Karpas-422 (cell line): Measurements from ENCODE around the gene ORAI2. TPM values are rescaled to one million over a fixed set of nuclear protein-coding genes. Genes with fewer than 3 reads are reported as not detected.

Source experiments
- DNase-seq: peaks from one replicate; pipeline ENCODE4 v3.0.0-alpha.2; 2015
- H2AFZ ChIP-seq: fragments of 200-600 bp; sonication (generic); 2 replicates; pipeline ENCODE4 v1.6.1; 2014; ENCODE audit warnings: antibody characterized with exemption, low read length, mixed read lengths
- H3K27ac ChIP-seq: fragments of 200-600 bp; sonication (generic); 2 replicates; pipeline ENCODE4 v1.5.1; 2014; ENCODE audit warnings: mild to moderate bottlenecking, low read length, moderate library complexity
- H3K27me3 ChIP-seq: fragments of 200-600 bp; sonication (generic); 2 replicates; pipeline ENCODE4 v1.6.1; 2014; ENCODE audit warnings: low read length, mixed read lengths
- H3K36me3 ChIP-seq: fragments of 200-600 bp; sonication (generic); 2 replicates; pipeline ENCODE4 v1.6.1; 2014; ENCODE audit warnings: low read length, mixed read lengths; ENCODE audit not compliant: insufficient read depth
- H3K4me1 ChIP-seq: fragments of 200-600 bp; sonication (generic); 2 replicates; pipeline ENCODE4 v1.6.1; 2014; ENCODE audit warnings: mild to moderate bottlenecking, low read length, mixed read lengths
- H3K4me2 ChIP-seq: fragments of 200-600 bp; sonication (generic); 2 replicates; pipeline ENCODE4 v1.6.1; 2014; ENCODE audit warnings: low read length, low read depth, mild to moderate bottlenecking; ENCODE audit not compliant: poor library complexity, severe bottlenecking
- H3K4me3 ChIP-seq: fragments of 200-600 bp; sonication (generic); 2 replicates; pipeline ENCODE4 v1.5.1; 2014; ENCODE audit warnings: mild to moderate bottlenecking, antibody characterized with exemption, low read length, mixed read lengths
- H3K79me2 ChIP-seq: fragments of 200-600 bp; sonication (generic); 2 replicates; pipeline ENCODE4 v1.6.1; 2014; ENCODE audit warnings: mild to moderate bottlenecking, low read length, mixed read lengths
- H3K9ac ChIP-seq: fragments of 200-600 bp; sonication (generic); 2 replicates; pipeline ENCODE4 v1.6.0; 2014; ENCODE audit warnings: low read length
- H3K9me2 ChIP-seq: fragments of 200-600 bp; sonication (generic), shearing (Covaris generic); replicated peaks from 2 replicates; pipeline ENCODE4 v1.6.0; 2014; ENCODE audit warnings: mild to moderate bottlenecking, low read length, moderate library complexity; ENCODE audit not compliant: insufficient read depth
- H3K9me3 ChIP-seq: fragments of 300-700, 200-600 bp; sonication (generic); 2 replicates; pipeline ENCODE4 v1.6.1; 2014; ENCODE audit warnings: low read length, mixed read lengths
- H4K20me1 ChIP-seq: fragments of 200-600 bp; sonication (generic); 2 replicates; pipeline ENCODE4 v1.6.1; 2014; ENCODE audit warnings: mild to moderate bottlenecking, antibody characterized with exemption, low read length, low read depth; ENCODE audit not compliant: insufficient read depth
- total RNA-seq: library from RNA; depleted of rRNA; stranded (reverse); fragments of >200 nt; shearing (Covaris generic); gene quantifications from 2 replicates; pipeline ENCODE4 v1.2.3, GENCODE V29; 2014; ENCODE audit warnings: low replicate concordance

The ORAI2 gene
- total RNA-seq, 1 experiment from 2014 or later = 2.8 TPM

DNA sequence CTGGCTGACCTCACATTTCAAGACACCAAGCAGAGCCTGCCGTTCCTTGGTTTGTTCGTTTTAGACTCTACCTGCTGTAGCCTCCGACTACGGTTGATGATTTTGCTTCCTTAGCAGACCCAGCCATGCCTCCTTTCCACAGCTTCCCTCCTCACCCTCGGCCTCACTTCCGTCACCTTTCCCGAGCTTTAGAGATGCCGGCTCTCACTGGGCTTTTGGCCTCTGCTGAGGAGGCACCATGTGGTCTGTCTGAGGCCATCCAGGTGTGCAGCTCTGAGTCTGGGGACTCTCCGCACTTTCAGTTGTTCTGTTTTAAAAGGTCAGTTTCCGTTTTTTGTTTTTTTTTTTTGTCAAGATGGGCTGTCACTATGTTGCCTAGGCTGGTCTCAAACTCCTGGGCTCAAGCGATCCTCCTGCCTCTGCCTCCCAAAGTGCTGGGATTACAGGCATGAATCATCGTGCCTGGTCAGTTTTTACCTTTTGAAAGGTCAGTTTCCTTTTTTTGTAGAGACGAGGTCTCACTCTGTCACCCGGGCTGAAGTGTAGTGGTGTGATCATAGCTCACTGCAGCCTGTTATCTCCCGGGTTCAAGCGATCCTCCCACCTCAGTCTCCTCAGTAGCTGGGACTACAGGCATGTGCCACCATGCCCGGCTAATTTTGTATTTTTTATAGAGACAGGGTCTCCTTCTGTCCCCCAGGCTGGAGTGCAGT is 11.7 kb downstream of the ORAI2 start:
- Histone ChIP-seq H2AFZ (no peak overlapping the region), H3K9ac (no peak overlapping the region), H3K36me3 (no peaks in the 10 kb centered on the region), H3K27ac (no peak overlapping the region), H3K4me1 (peaks cover 12% of the 10 kb centered on the region), H4K20me1 (no peaks in the 10 kb centered on the region), H3K27me3 (no peaks in the 10 kb centered on the region), H3K4me2 (no peak overlapping the region), H3K79me2 (no peaks in the 10 kb centered on the region), H3K9me3 (no peaks in the 10 kb centered on the region), H3K9me2 (no peaks in the 10 kb centered on the region), H3K4me3 (no peak overlapping the region)
- DNase-seq = no peak

DNA sequence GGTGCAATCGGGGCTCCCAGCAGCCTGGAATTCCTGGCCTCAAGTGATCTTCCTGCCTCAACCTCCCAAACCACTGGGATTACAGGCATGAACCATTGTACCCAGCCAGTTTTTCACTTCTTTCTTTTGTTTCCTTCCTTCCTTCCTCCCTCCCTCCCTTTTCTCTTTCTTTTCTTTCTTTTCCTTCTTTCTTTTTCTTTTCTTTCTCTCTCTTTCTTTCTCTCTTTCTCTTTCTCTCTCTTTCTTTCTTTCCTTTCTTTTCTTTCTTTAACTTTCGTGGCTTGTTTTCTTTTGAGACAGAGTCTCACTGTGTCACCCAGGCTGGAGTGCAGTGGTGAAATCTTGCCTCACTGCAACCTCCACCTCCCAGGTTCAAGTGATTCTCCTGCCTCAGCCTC is 12.3 kb downstream of the ORAI2 start:
- DNase-seq = no peak
- Histone ChIP-seq H3K4me2 (no peak overlapping the region), H3K27me3 (no peaks in the 10 kb centered on the region), H3K9me2 (no peaks in the 10 kb centered on the region), H3K79me2 (no peaks in the 10 kb centered on the region), H3K4me1 (peaks cover 12% of the 10 kb centered on the region), H3K36me3 (no peaks in the 10 kb centered on the region), H3K9me3 (no peaks in the 10 kb centered on the region), H3K4me3 (no peak overlapping the region), H3K27ac (no peak overlapping the region), H3K9ac (no peak overlapping the region), H4K20me1 (no peaks in the 10 kb centered on the region), H2AFZ (no peak overlapping the region)

DNA sequence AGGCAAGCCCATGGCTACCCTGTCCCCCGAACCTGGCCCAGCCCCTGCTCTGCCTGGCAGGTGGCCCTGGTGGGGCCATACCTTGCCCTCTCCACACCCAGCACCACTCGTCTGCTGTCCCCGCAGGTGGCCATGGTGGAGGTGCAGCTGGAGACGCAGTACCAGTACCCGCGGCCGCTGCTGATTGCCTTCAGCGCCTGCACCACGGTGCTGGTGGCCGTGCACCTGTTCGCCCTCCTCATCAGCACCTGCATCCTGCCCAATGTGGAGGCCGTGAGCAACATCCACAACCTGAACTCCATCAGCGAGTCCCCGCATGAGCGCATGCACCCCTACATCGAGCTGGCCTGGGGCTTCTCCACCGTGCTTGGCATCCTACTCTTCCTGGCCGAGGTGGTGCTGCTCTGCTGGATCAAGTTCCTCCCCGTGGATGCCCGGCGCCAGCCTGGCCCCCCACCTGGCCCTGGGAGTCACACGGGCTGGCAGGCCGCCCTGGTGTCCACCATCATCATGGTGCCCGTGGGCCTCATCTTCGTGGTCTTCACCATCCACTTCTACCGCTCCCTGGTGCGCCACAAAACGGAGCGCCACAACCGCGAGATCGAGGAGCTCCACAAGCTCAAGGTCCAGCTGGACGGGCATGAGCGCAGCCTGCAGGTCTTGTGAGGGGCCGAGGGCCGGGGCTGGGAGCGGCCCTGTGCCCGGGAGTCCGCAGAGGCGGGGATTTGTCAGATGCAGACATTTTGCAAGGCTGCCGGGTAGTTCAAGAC is 13.2 kb downstream of the ORAI2 start:
- H2AFZ ChIP-seq = no peak overlapping the region
- no peaks in the 10 kb centered on the region for H3K79me2 ChIP-seq
- no peak for DNase-seq
- H3K36me3 ChIP-seq = no peaks in the 10 kb centered on the region
- no peak overlapping the region for H3K4me3 ChIP-seq
- no peak overlapping the region for H3K27ac ChIP-seq
- no peaks in the 10 kb centered on the region for H3K27me3 ChIP-seq
- no peak overlapping the region for H3K9ac ChIP-seq
- H3K4me1 ChIP-seq = peaks cover 7% of the 10 kb centered on the region
- H3K9me3 ChIP-seq = no peaks in the 10 kb centered on the region
- no peaks in the 10 kb centered on the region for H4K20me1 ChIP-seq
- H3K4me2 ChIP-seq = no peak overlapping the region
- no peaks in the 10 kb centered on the region for H3K9me2 ChIP-seq

DNA sequence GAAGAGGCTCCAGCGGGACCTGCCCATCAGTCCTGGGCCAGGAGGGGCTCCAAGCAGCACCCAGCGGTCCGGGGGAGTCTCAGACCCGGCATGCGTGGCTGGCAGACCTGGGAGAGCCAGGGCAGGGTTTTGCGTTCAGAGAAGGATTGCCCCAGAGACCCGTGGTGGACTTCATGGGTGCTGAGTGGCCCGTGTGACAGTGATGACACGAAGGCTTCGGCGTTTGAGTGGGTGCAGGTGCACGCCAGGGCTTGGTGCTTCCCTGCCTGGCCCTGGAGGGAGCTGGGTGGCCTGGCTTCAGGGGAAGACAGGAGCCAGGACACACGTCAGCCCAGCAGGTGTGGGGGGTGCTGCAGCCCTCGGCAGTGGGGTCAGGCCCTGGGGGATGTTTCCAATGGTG is 13.9 kb downstream of the ORAI2 start:
- H3K9me2 ChIP-seq = no peaks in the 10 kb centered on the region
- no peak overlapping the region for H2AFZ ChIP-seq
- no peaks in the 10 kb centered on the region for H4K20me1 ChIP-seq
- no peak overlapping the region for H3K4me3 ChIP-seq
- no peaks in the 10 kb centered on the region for H3K27me3 ChIP-seq
- no peak overlapping the region for H3K4me2 ChIP-seq
- no peaks in the 10 kb centered on the region for H3K36me3 ChIP-seq
- H3K27ac ChIP-seq = no peak overlapping the region
- DNase-seq = no peak
- no peaks in the 10 kb centered on the region; the same call in 1 of the 2 replicates for H3K4me1 ChIP-seq
- no peaks in the 10 kb centered on the region for H3K9me3 ChIP-seq
- no peaks in the 10 kb centered on the region for H3K79me2 ChIP-seq
- H3K9ac ChIP-seq = no peak overlapping the region

DNA sequence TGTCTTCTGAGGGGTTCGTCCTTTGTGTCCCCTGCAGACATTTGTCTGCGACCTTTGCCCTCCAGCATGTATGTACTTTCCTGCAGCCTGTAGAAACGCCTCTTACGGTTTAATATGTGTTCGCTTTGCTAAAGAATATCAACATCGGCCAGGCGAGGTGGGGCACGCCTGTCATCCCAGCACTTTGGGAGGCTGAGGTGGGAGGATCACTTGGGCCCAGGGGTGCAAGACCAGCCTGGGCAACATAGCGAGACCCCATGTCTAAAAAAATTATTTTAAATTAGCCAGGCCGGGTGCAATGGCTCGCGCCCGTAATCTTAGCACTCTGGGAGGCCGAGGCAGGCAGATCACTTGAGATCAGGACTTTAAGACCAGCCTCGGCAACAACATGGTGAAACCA is 15.8 kb downstream of the ORAI2 start:
- no peaks in the 10 kb centered on the region for H3K9me2 ChIP-seq
- no peak overlapping the region for H3K9ac ChIP-seq
- H3K27me3 ChIP-seq = no peaks in the 10 kb centered on the region
- no peaks in the 10 kb centered on the region for H3K79me2 ChIP-seq
- H2AFZ ChIP-seq = no peak overlapping the region
- no peak overlapping the region for H3K4me3 ChIP-seq
- no peaks in the 10 kb centered on the region for H4K20me1 ChIP-seq
- H3K9me3 ChIP-seq = no peaks in the 10 kb centered on the region
- no peaks in the 10 kb centered on the region for H3K36me3 ChIP-seq
- no peak overlapping the region for H3K4me2 ChIP-seq
- H3K27ac ChIP-seq = no peak overlapping the region
- DNase-seq = no peak
- H3K4me1 ChIP-seq = no peaks in the 10 kb centered on the region; the same call in 1 of the 2 replicates

DNA sequence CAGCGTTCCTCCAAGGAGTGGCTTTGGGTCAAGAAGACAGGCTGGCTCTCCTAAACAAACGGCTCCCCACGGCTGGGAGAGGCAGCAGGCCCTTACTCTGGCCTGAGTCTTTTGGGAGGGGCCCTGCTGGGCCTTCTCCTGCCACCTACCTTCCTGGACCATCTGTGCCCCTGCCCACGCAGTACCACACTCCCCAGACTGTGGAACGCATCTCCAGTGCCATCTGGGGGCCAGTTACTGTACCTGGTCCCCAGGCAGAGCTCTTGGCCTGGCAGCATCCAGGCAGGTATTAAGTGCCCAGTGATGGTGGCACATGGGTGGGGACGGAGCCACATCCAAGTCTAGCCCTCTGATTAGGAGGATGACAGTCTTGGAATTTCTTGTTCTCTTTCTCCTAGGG is 16.9 kb downstream of the ORAI2 start:
- peak; percentile 68 for DNase-seq

DNA sequence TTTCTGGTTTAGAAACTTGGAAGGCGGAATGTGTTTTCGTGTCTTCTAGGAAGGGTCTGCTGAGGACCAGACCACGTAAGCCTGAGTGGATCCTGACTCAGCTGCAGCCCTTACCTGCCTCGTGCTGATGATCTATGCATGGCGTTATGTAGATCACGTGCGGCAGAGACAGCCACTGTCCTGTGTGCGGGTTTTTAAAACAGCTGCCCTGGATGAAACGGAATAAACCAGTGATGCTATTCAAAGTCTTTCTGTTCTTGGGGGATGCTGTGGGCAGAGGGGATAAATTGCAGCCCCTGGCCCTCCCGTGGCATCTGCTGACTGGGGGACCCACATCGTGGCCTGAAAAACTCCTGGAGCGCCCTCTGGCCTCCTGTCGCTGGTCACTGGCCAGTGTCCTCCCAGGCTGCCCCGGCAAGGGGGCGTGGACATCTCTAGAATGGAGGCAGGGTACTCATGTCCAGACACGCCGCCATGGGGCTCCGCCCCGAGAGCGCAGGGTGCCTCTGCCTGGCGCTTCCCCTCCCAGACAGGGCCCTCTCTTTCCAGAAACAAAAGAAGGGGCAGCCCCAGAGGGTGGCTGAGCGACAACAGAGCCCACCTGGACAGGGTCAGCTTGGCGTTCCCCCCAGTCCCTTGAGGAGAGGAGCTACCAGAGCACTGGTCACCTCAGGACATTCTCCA is 18.1 kb downstream of the ORAI2 start:
- H3K9ac ChIP-seq = no peak overlapping the region

More for the DNA sequence above, 16.9 kb downstream of the ORAI2 start:
- Histone ChIP-seq H3K4me3 (no peak overlapping the region), H3K79me2 (no peaks in the 10 kb centered on the region), H3K9ac (no peak overlapping the region), H3K27ac (no peak overlapping the region), H3K4me1 (no peaks in the 10 kb centered on the region), H3K4me2 (no peak overlapping the region), H3K9me3 (no peaks in the 10 kb centered on the region), H4K20me1 (no peaks in the 10 kb centered on the region), H3K9me2 (no peaks in the 10 kb centered on the region), H2AFZ (no peak overlapping the region), H3K27me3 (no peaks in the 10 kb centered on the region), H3K36me3 (no peaks in the 10 kb centered on the region)

DNA sequence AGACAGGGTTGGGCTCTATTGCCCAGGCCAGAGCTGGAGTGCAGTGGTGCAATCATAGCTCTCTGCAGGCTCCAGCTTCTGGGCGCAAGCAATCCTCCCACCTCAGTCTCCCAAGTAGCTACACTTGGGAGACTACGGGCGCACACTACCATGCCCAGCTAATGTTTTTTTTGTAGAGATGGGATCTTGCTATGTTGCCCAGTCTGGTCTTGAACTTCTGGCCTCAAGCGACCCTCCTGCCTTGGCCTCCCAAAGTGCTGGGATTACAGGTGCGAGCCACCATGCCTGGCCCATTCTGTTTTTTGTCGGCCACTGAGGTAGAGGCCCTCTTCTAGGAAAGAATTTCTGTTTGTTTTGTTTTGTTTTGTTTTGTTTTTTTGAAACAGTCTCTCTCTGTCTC is 19.1 kb downstream of the ORAI2 start:
- H3K9ac ChIP-seq = no peak overlapping the region
- H2AFZ ChIP-seq = no peak overlapping the region
- H3K27ac ChIP-seq = no peak overlapping the region
- H4K20me1 ChIP-seq = no peaks in the 10 kb centered on the region
- no peak for DNase-seq
- no peaks in the 10 kb centered on the region for H3K27me3 ChIP-seq
- H3K4me3 ChIP-seq = no peak overlapping the region
- H3K36me3 ChIP-seq = no peaks in the 10 kb centered on the region; the same call in 1 of the 2 replicates
- no peaks in the 10 kb centered on the region for H3K4me1 ChIP-seq
- H3K4me2 ChIP-seq = no peak overlapping the region
- no peaks in the 10 kb centered on the region for H3K79me2 ChIP-seq
- no peaks in the 10 kb centered on the region for H3K9me3 ChIP-seq
- H3K9me2 ChIP-seq = no peaks in the 10 kb centered on the region

More for the DNA sequence above, 18.1 kb downstream of the ORAI2 start:
- Histone ChIP-seq H3K4me2 (no peak overlapping the region), H3K36me3 (no peaks in the 10 kb centered on the region), H3K9me2 (no peaks in the 10 kb centered on the region), H4K20me1 (no peaks in the 10 kb centered on the region), H3K27ac (no peak overlapping the region), H3K79me2 (no peaks in the 10 kb centered on the region), H3K4me1 (no peaks in the 10 kb centered on the region), H3K27me3 (no peaks in the 10 kb centered on the region), H2AFZ (no peak overlapping the region), H3K9me3 (no peaks in the 10 kb centered on the region), H3K4me3 (no peak overlapping the region)
- DNase-seq = no peak
